K562 treated with DMSO at 1 percent for 12 hours (cell line): Measurements from ENCODE around the gene BAZ1A. TPM values are rescaled to one million over a fixed set of nuclear protein-coding genes. Genes with fewer than 3 reads are reported as not detected.

Experiments used
- total RNA-seq: library from RNA; unstranded; fragments of 300-600 nt; gene quantifications from 2 replicates; pipeline ENCODE4 v1.2.3, GENCODE V29; 2022; ENCODE audit not compliant: insufficient read depth

Gene BAZ1A
- total RNA-seq = 7.7 and 23.1 TPM in 2 replicates

GRCh38 chr14:34875031-34875922, at the start of gene BAZ1A:
Gene BAZ1A, minus strand, starts transcription at chr14:34875360. Its CDS starts 756 bp downstream, at chr14:34874604.

GRCh38 chr14:34714320-34715126, 160.6 kb downstream of the BAZ1A start, which contains the start of gene CFL2:
Gene CFL2, minus strand, starts transcription at chr14:34714593. Its CDS starts 53 bp downstream, at chr14:34714540.

Other genes starting within 250 kb of the BAZ1A start
- 25.0 and 34.6 TPM in 2 replicates for gene SNX6, start 245.2 kb downstream of the BAZ1A start, total RNA-seq
- 2.3 and 9.0 TPM in 2 replicates for gene CFL2, start 160.8 kb downstream of the BAZ1A start, total RNA-seq
- 26.0 and 59.2 TPM in 2 replicates for gene SRP54, start 107.6 kb upstream of the BAZ1A start, total RNA-seq
- gene FAM177A1, start 170.9 kb upstream of the BAZ1A start, total RNA-seq = 39.6 and 46.9 TPM in 2 replicates
- gene PPP2R3C, start 246.6 kb upstream of the BAZ1A start, total RNA-seq = 12.8 and 29.5 TPM in 2 replicates
- gene PRORP, start 247.2 kb upstream of the BAZ1A start, total RNA-seq = 9.5 and 15.9 TPM in 2 replicates